ENCODE data around the gene PLPP7.

The PLPP7 gene

GRCh38 chr9:131282688-131283422 lies 6.7 kb upstream of the PLPP7 start:
- no peak for DNase-seq

GRCh38 chr9:131284856-131285255 lies 4.7 kb upstream of the PLPP7 start:
- no peak for DNase-seq

GRCh38 chr9:131287359-131287758 lies 2.2 kb upstream of the PLPP7 start:
- no peak for DNase-seq

GRCh38 chr9:131288217-131288616 lies 1.3 kb upstream of the PLPP7 start:
- no peak for DNase-seq

- no peak for DNase-seq
Measured at GRCh38 chr9:131290036-131290766, 678 bp downstream of the PLPP7 start.

GRCh38 chr9:131290767-131291370 lies 1.3 kb downstream of the PLPP7 start:
- no peak for DNase-seq

GRCh38 chr9:131291795-131292315 lies 2.3 kb downstream of the PLPP7 start:
- no peak for DNase-seq

GRCh38 chr9:131292937-131293336 lies 3.4 kb downstream of the PLPP7 start:
- no peak for DNase-seq

- no peak for DNase-seq
Measured at GRCh38 chr9:131296460-131296859, 6.9 kb downstream of the PLPP7 start.

- no peak for DNase-seq
Measured at GRCh38 chr9:131296906-131297500, 7.5 kb downstream of the PLPP7 start.

- no peak for DNase-seq
Measured at GRCh38 chr9:131297903-131298302, 8.4 kb downstream of the PLPP7 start.

GRCh38 chr9:131298341-131298740 lies 8.8 kb downstream of the PLPP7 start:
- DNase-seq, result no peak

GRCh38 chr9:131298816-131299215 lies 9.3 kb downstream of the PLPP7 start:
- no peak for DNase-seq

- no peak for DNase-seq
Measured at GRCh38 chr9:131299346-131299960, 9.9 kb downstream of the PLPP7 start.

- DNase-seq, result no peak
Measured at GRCh38 chr9:131299961-131300347, 10.4 kb downstream of the PLPP7 start.

GRCh38 chr9:131300444-131300843 lies 10.9 kb downstream of the PLPP7 start:
- DNase-seq, result no peak

- DNase-seq, result no peak
Measured at GRCh38 chr9:131302244-131303075, 12.9 kb downstream of the PLPP7 start.

GRCh38 chr9:131303381-131304321 lies 14.1 kb downstream of the PLPP7 start:
- DNase-seq, result no peak

GRCh38 chr9:131304676-131305355 lies 15.3 kb downstream of the PLPP7 start:
- no peak for DNase-seq

- DNase-seq, result no peak
Measured at GRCh38 chr9:131306397-131307004, 17.0 kb downstream of the PLPP7 start.

Measured in SW 1271 (cell line).